Gastroesophageal sphincter (tissue), 3 donors: ENCODE results near the gene ADCY2.

Experiments
- CTCF ChIP-seq, 4 experiments: fragments of 200-600 bp in 2 of 4; fragments of 450-650 bp in 2 of 4; sonication (generic) in 1 of 4; IDR thresholded peaks; one replicate each; pipeline ENCODE4 v1.5.1; 2017 to 2019; ENCODE audit warnings: antibody characterized with exemption in 4 of 4, mild to moderate bottlenecking in 2 of 4, moderate library complexity in 2 of 4
- EP300 ChIP-seq: sonication (generic); formaldehyde crosslinking; IDR thresholded peaks from one replicate; pipeline ENCODE4 v1.6.1; 2017; ENCODE audit warnings: antibody characterized with exemption, mild to moderate bottlenecking
- POLR2A ChIP-seq, 2 donors: fragments of 450-650 bp; IDR thresholded peaks; one replicate each; pipeline ENCODE4 v1.6.1; 2017; ENCODE audit warnings: antibody characterized with exemption in 2 of 2, mild to moderate bottlenecking in 2 of 2, moderate library complexity in 1 of 2
- POLR2AphosphoS5 ChIP-seq: sonication (generic); formaldehyde crosslinking; IDR thresholded peaks from one replicate; pipeline ENCODE4 v1.6.1; 2017; ENCODE audit warnings: antibody characterized with exemption

GRCh38 chr5:7642029-7642428 lies 246.1 kb downstream of the ADCY2 start:
- TF ChIP-seq POLR2A (IDR thresholded peaks at IDR 0.05) (no peak), POLR2AphosphoS5 (no peak), CTCF (IDR thresholded peaks at IDR 0.05) (no peak), EP300 (no peak)
